ENCODE results near the gene OSBPL5. TPM values are rescaled to one million over a fixed set of nuclear protein-coding genes. Genes with fewer than 3 reads are reported as not detected.

OSBPL5 gene
- total RNA-seq, 2 donors from 2014 or later, result 61.2 to 84.0 TPM

- intact Hi-C loops (cut with DNase I), result loop anchor here in 1 of 2 donors (1.0 kb wide), 1 partner anchor 42 kb away; no protein-coding TSS in a partner anchor
Observed at GRCh38 chr11:3139481-3140290, 25.4 kb downstream of the OSBPL5 start.

GRCh38 chr11:3139086-3139440, 26.0 kb downstream of the OSBPL5 start:
- intact Hi-C loops (cut with DNase I), result no loop called here
- peak; percentile 78 for DNase-seq (ENCODE audit: low spot score)

More at GRCh38 chr11:3139481-3140290, 25.4 kb downstream of the OSBPL5 start:
- DNase-seq (ENCODE audit: low spot score), result peak; percentile 77

GRCh38 chr11:3138178-3139085, 26.7 kb downstream of the OSBPL5 start:
- intact Hi-C loops (cut with DNase I), result no loop called here
- DNase-seq (ENCODE audit: low spot score), result peak; percentile 73

GRCh38 chr11:3137486-3138177, 27.5 kb downstream of the OSBPL5 start:
- intact Hi-C loops (cut with DNase I), result no loop called here
- peak; percentile 72 for DNase-seq (ENCODE audit: low spot score)

- peak; percentile 80 for DNase-seq (ENCODE audit: low spot score)
- intact Hi-C loops (cut with DNase I), result no loop called here
Observed at GRCh38 chr11:3136546-3137455, 28.3 kb downstream of the OSBPL5 start.

- DNase-seq (ENCODE audit: low spot score), result peak; percentile 72
- intact Hi-C loops (cut with DNase I), result no loop called here
Observed at GRCh38 chr11:3135481-3136440, 29.3 kb downstream of the OSBPL5 start.

DNA sequence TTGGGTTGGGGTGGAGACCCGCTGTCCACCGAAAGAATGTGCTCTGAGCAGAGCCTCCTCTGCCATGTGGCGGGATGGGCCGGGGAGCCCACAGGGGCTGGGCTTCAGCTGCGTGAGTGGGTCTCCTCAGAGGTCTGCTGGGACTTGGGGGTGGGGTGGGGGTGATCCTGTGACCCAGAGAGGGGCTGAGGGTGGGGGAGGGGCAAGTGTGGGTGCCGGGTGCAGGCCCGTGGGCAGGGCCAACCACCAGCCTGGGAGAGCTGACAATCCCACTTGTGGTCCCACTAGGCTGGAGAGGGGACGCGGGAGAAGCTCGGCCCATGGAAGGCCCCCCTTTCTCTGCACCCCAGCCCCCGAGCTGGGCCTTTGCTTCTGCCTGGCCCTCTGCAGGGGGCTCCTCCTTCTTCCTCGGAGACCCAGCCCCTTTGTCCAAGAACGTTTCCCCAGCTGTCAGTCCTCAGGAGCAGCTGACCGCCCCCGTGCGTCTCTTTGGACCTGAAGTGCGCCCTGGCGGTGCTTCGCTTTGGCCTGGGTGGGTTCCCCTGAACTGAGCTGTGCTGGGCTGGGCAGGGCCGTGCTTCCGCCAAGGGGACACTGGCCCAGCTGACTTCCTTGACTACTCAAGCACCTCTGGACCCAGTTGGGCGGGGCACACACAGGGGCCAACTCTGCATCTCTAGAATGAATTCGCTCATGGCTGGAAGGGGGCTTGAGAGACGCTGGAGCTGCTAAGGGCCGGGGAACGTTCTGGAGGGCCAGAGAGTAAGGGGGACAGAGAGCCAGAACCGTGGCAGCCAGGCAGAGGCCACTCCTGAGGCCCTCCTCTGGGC, 30.2 kb downstream of the OSBPL5 start:
- DNase-seq (ENCODE audit: low spot score), result peak; percentile 76
- intact Hi-C loops (cut with DNase I), result no loop called here

- intact Hi-C loops (cut with DNase I), result no loop called here
- DNase-seq (ENCODE audit: low spot score), result peak; percentile 77
Observed at GRCh38 chr11:3134218-3134621, 30.9 kb downstream of the OSBPL5 start.

- intact Hi-C loops (cut with DNase I), result no loop called here
- DNase-seq (ENCODE audit: low spot score), result peak; percentile 75
Observed at GRCh38 chr11:3133261-3134217, 31.6 kb downstream of the OSBPL5 start.

DNA sequence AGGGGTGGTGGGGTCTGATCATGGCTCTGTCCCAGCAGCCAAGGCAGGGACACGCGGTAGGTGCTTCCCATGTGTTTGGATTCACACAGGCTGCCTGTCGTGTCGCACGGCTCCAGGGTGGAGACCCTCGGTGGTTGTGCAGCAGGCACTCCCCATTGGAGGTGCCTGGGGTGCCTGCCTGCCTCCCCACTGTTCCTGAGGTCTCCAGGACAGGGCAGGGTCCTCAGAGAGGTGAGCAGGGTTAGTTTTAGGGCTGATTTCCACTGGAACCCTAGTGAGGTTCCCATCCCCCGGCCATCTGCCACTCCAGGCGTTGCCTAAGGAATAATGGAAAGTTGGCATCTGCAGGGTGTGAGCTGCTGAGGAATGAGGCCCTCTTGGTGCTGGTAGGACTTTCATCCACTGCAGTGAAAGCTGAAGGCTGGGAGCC, 32.3 kb downstream of the OSBPL5 start:
- DNase-seq (ENCODE audit: low spot score), result peak; percentile 40
- intact Hi-C loops (cut with DNase I), result no loop called here

- DNase-seq (ENCODE audit: low spot score), result peak; percentile 67
Observed at GRCh38 chr11:3132271-3132781, 32.8 kb downstream of the OSBPL5 start.

DNA sequence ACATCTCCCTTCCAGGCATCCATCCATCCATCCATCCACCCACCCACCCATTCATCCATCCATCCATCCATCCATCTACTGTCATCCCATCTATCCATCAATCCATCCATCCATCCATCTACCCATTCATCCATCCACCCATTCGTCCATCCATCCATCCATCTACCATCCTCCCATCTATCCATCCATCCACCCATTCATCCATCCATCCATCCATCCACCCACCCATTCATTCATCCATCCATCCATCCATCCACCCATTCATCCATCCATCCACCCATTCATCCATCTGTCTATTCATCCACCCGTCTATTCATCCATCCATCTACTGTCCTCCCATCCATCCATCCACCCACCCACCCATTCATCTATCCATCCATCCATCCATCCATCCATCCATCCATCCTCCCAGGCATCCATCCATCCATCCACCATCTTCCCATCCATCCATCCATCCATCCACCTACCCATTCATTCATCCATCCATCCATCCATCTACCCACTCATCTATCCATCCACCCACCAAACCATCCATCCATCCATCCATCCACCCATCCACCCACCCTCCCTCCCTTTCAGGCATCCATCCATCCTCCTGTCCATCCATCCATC, 33.7 kb downstream of the OSBPL5 start:
- no peak for DNase-seq (ENCODE audit: low spot score)
- intact Hi-C loops (cut with DNase I), result no loop called here

More at GRCh38 chr11:3132271-3132781, 32.8 kb downstream of the OSBPL5 start:
- intact Hi-C loops (cut with DNase I), result no loop called here

DNA sequence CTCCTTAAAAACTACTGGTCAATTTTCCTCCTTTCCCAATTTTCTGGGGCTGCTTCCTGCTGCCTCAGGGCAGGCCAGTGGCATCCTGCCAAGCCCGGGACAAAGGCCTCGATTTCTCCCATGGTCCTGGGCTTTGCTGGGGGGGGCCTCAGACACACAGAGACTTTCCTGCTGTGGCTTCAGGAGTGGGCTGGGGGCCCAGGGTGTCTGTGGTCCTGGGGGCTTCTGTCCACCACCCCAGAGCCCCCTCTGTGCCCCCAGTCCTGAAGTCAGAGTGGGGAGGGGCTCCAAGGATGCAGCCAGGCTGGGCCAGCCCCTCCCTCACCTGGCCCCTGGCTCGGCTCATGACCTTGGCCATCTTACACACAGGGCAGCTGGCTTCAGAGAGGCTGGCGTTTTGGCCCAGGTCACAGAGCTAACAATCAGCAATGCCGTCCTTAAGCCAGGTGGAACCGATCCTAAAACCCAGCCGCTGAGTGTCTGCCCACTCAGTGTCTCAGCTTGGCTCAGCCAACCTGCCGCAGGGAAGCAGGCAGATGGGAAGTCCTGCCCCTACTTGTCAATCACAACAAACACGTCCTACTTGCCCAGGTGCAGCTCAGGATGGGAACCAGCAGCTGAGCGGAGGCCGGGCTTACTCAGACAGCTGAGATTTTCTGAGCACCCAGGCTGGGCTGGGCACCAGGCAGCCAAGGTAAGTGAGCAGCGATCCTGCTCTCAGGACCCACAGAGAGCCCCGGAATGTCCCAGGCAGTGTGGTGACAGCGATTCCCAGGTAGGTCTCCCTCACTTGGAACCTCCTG, 34.6 kb downstream of the OSBPL5 start:
- intact Hi-C loops (cut with DNase I), result no loop called here
- peak; percentile 66 for DNase-seq (ENCODE audit: low spot score)

Data from posterior vena cava (tissue), 2 donors.